Psoas muscle (tissue), 8 donors: ENCODE data around the gene PTCH2. TPM values are rescaled to one million over a fixed set of nuclear protein-coding genes. Genes with fewer than 3 reads are reported as not detected.
A peak's percentile ranks its signal among the peaks of the same experiment; 100 is the strongest.

Source experiments
- ATAC-seq, 4 donors: fragments of 200-7000 bp; cut with Tn5 transposase; one replicate each; pipeline ENCODE4 v1.9.1; 2020; ENCODE audit warnings: moderate library complexity in 3 of 4, mild to moderate bottlenecking in 2 of 4
- DNase-seq, 2 donors: peaks; one replicate each; pipeline ENCODE4 v3.0.0-alpha.2; 2020
- H3K27ac ChIP-seq: fragments of 200-600 bp; one replicate; pipeline ENCODE4 v1.8.0; 2022
- H3K27me3 ChIP-seq, 3 donors: fragments of 200-600 bp in 1 of 3; one replicate each; pipeline versions ENCODE4 v1.6.1 to v1.8.0; 2013 to 2022; ENCODE audit warnings: low read length in 2 of 3, mild to moderate bottlenecking in 2 of 3, moderate library complexity in 1 of 3; ENCODE audit not compliant: insufficient read depth in 3 of 3
- H3K36me3 ChIP-seq, 2 donors: fragments of 200-600 bp in 1 of 2; one replicate each; pipeline versions ENCODE4 v1.6.1 to v1.8.0; 2013 to 2022; ENCODE audit warnings: low read depth in 1 of 2, mild to moderate bottlenecking in 1 of 2, moderate library complexity in 1 of 2; ENCODE audit not compliant: insufficient read depth in 1 of 2
- H3K4me1 ChIP-seq: fragments of 200-600 bp; one replicate; pipeline ENCODE4 v1.8.0; 2022
- H3K4me3 ChIP-seq: fragments of 200-600 bp; one replicate; pipeline ENCODE4 v1.8.0; 2022; ENCODE audit warnings: mild to moderate bottlenecking
- H3K9me3 ChIP-seq: fragments of 200-600 bp; one replicate; pipeline ENCODE4 v1.8.0; 2022
- CTCF ChIP-seq: fragments of 200-600 bp; IDR thresholded peaks from one replicate; pipeline ENCODE4 v1.8.0; 2022; ENCODE audit warnings: antibody characterized with exemption
- WGBS, 3 donors: extraction: QIAGEN DNeasy Blood & Tissue Kit; methylation state at CpG; one replicate each; pipeline versions ENCODE4 v1.1.6 to v1.1.7; 2013; 5-methylcytosine and 5-hydroxymethylcytosine counted together
- intact Hi-C, 2 donors: fragments of 100-400 bp; cut with DNase I; formaldehyde crosslinking; loops; one replicate each; pipeline versions ENCODE4 v1.11.0 to v1.14.2; 2022
- polyA plus RNA-seq, 3 donors: library from polyadenylated mRNA; stranded (reverse); fragments of 200-250 nt; gene quantifications; one replicate each; pipeline ENCODE4 v1.2.3, GENCODE V29; 2013
- total RNA-seq, 4 donors: library from RNA; stranded (reverse); fragmentation: NEBNext Ultra II Directional in 2 of 4; extraction: Animal tissue kit (Norgen Biotek cat#: 25700) in 2 of 4; gene quantifications; one replicate each; pipeline versions ENCODE4 v1.2.1 to v1.2.4, GENCODE V29; 2021 to 2023
- donor health status: healthy with polysubstance abuse.
- donor health status: DM: no; HTN: no; CAD: no; lungs with moderate emphysema.
- donor health status: Bipolar disorder and iron deficiency.
- donor health status: healthy.
- donor health status: DM: yes; HTN: yes; CAD: no.
- donor health status: DM: no; HTN: no; CAD: no.
- donor health status: DM: no; HTN: no; CAD: no.
- donor health status: DM: yes; HTN: yes; CAD: no.

The PTCH2 gene
- total and polyA plus RNA-seq, 7 donors: 0.12 to 1.0 (median 0.35) TPM

GRCh38 chr1:44831516-44831915 is 11.5 kb downstream of the PTCH2 start:
- TF ChIP-seq CTCF: no peak
- no peak overlapping the region for H3K4me3 ChIP-seq
- no peaks in the 10 kb centered on the region for H3K27me3 ChIP-seq
- intact Hi-C loops: loop anchor here in 1 of 2 donors (10.0 kb wide), 1 partner anchor 173 kb away; no protein-coding TSS in a partner anchor
- no peaks in the 10 kb centered on the region for H3K4me1 ChIP-seq
- ATAC-seq (no peak), DNase-seq (peak in 1 of 2 donors; percentile 30)
- WGBS, 3 donors: 45 to 49% (median 48%) methylated on average over 9 of the region's 9 CpGs
- H3K9me3 ChIP-seq: no peaks in the 10 kb centered on the region
- H3K27ac ChIP-seq: no peak overlapping the region
- H3K36me3 ChIP-seq: no peaks in the 10 kb centered on the region

GRCh38 chr1:44830900-44831304 is 12.2 kb downstream of the PTCH2 start:
- intact Hi-C loops: loop anchor here in 1 of 2 donors (10.0 kb wide), 1 partner anchor 174 kb away; no protein-coding TSS in a partner anchor
- no peaks in the 10 kb centered on the region for H3K36me3 ChIP-seq
- WGBS, 3 donors: 79 to 89% (median 86%) methylated on average over 10 of the region's 10 CpGs
- no peak overlapping the region for H3K4me3 ChIP-seq
- ATAC-seq (no peak), DNase-seq (peak in 1 of 2 donors; percentile 44)
- no peak overlapping the region for H3K27ac ChIP-seq
- H3K4me1 ChIP-seq: no peaks in the 10 kb centered on the region
- H3K9me3 ChIP-seq: no peaks in the 10 kb centered on the region
- H3K27me3 ChIP-seq: no peaks in the 10 kb centered on the region
- no peak for TF ChIP-seq CTCF

- Histone ChIP-seq H3K9me3 (no peaks in the 10 kb centered on the region), H3K27me3 (no peaks in the 10 kb centered on the region), H3K4me3 (no peak overlapping the region), H3K4me1 (no peaks in the 10 kb centered on the region), H3K36me3 (no peaks in the 10 kb centered on the region), H3K27ac (no peak overlapping the region)
- 84 to 88% (median 84%) methylated on average over 12 of the region's 12 CpGs for WGBS, 3 donors
- peak in 1 of 2 donors; percentile 46 for DNase-seq
- no peak for ATAC-seq
- intact Hi-C loops: loop anchor here in 1 of 2 donors (10.0 kb wide), 1 partner anchor 175 kb away; no protein-coding TSS in a partner anchor
- no peak for TF ChIP-seq CTCF
Measured at GRCh38 chr1:44829506-44830384, 13.3 kb downstream of the PTCH2 start.

GRCh38 chr1:44828841-44829440 is 14.1 kb downstream of the PTCH2 start:
- Histone ChIP-seq H3K9me3 (no peaks in the 10 kb centered on the region), H3K27ac (no peak overlapping the region), H3K4me3 (no peak overlapping the region), H3K27me3 (no peaks in the 10 kb centered on the region), H3K4me1 (no peaks in the 10 kb centered on the region), H3K36me3 (no peaks in the 10 kb centered on the region)
- ATAC-seq (no peak), DNase-seq (peak in 1 of 2 donors; percentile 37)
- TF ChIP-seq CTCF: no peak
- WGBS, 3 donors: 92 to 94% (median 92%) methylated on average over 15 of the region's 15 CpGs
- intact Hi-C loops: no loop called here
